Body of pancreas (tissue), 4 donors: ENCODE measurements around the gene HEXIM2.

Source experiments
- POLR2A ChIP-seq, 3 donors: fragments of 450-650 bp; IDR thresholded peaks; one replicate each; pipeline ENCODE4 v1.6.1; 2016; ENCODE audit warnings: antibody characterized with exemption in 3 of 3, mild to moderate bottlenecking in 2 of 3
- TF ChIP-seq, protein P1 (sequence below), 7 experiments: fragments of 450-650 bp in 4 of 7; fragments of 200-600 bp in 3 of 7; sonication (generic) in 3 of 7; IDR thresholded peaks; one replicate each; pipeline ENCODE4 v1.5.1; 2016 to 2019; ENCODE audit warnings: antibody characterized with exemption in 7 of 7

- TF ChIP-seq, protein P1, sequence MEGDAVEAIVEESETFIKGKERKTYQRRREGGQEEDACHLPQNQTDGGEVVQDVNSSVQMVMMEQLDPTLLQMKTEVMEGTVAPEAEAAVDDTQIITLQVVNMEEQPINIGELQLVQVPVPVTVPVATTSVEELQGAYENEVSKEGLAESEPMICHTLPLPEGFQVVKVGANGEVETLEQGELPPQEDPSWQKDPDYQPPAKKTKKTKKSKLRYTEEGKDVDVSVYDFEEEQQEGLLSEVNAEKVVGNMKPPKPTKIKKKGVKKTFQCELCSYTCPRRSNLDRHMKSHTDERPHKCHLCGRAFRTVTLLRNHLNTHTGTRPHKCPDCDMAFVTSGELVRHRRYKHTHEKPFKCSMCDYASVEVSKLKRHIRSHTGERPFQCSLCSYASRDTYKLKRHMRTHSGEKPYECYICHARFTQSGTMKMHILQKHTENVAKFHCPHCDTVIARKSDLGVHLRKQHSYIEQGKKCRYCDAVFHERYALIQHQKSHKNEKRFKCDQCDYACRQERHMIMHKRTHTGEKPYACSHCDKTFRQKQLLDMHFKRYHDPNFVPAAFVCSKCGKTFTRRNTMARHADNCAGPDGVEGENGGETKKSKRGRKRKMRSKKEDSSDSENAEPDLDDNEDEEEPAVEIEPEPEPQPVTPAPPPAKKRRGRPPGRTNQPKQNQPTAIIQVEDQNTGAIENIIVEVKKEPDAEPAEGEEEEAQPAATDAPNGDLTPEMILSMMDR (IDR thresholded peaks at IDR 0.05) = no peak
- TF ChIP-seq POLR2A (IDR thresholded peaks at IDR 0.05) = no peak
Observed at GRCh38 chr17:45117334-45117733, 44.3 kb upstream of the HEXIM2 start.
